ACHN (cell line): Measurements from ENCODE around the gene RRP1B.
A peak's percentile ranks its signal among the peaks of the same experiment; 100 is the strongest.
"Not testable (repeated sequence)": the region's sequence is repeated elsewhere in the genome, so short reads cannot be mapped to it uniquely, and the experiment has no call there.

Source experiments
- DNase-seq: peaks from one replicate; pipeline ENCODE4 v3.0.0-alpha.2; 2015
- in situ Hi-C: cut with HindIII; loops from 2 replicates; pipeline ENCODE4 v1.10.0; 2017; ENCODE audit warnings: low sequenced_read_pairs, low pct_ligation_motif_present, low pct_unique_long_range_greater_than_20kb

Gene RRP1B

DNA sequence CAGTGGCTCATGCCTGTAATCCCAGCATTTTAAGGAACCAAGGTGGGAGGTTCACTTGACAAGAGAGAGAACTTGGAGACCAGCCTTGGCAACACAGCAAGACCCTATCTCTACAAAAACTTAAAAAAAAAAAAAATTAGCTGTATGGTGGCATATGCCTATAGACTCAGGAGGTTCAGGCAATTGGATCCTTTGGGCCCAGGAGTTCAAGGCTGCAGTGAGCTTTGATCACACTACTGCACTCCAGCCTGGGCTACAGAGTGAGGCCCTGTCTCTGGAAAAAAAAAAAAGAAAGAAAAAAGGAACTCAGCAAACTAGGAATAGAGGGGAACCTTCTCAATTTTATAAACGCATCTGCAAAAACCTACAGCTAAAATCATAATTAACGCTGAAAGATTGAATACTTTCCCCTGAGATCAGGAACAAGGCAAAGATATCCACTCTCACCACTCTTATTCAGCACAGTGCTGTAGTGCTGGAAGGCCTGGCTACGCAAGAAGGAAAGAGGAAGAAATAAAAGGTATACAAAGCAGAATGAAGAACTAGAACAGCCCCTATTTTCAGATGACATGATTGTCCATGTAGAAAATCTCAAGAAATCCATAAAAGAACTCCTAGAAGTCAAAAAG lies 21.7 kb upstream of the RRP1B start:
- in situ Hi-C loops: no loop called here

GRCh38 chr21:43639470-43640353 lies 19.6 kb upstream of the RRP1B start:
- DNase-seq: no peak
- in situ Hi-C loops: no loop called here

More for the DNA sequence above, 21.7 kb upstream of the RRP1B start:
- DNase-seq: no peak

DNA sequence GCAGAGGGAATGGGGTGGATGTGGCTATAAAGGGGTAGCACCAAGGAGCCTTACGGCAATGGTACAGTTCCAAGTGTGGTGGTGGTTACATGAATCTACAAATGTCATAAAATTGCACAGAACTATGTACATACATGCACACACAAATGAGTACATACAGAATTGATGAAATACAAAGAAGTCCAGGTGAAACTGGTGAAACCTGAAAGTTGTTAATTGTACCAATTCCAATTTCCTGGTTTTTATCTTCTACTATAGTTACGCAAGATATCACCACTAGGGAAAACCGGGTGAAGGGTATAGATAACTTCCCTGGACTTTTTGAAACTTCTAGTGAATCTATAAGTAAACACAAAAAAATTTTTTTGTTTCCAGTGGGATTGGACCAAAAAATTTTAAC lies 19.0 kb upstream of the RRP1B start:
- in situ Hi-C loops: no loop called here
- no peak for DNase-seq

DNA sequence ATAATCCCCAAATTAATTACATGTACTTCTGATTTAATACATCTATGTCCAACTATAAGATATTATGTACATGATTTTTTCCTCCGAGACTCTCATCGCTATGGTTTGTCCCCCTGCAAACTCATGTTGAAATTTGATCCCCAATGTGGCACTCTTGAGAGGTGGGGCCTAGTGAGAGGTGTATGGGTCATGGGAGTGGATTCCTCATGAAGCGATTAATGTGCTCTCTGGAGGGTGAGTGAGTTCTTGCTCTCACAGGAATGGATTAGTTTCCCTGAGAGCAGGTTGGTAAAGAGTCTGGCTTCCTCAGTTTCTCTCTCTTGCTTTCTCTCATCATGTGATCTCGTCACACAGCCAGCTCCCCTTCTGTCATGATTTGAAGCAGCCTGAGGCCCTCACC lies 16.2 kb upstream of the RRP1B start:
- DNase-seq: no peak
- in situ Hi-C loops: no loop called here

DNA sequence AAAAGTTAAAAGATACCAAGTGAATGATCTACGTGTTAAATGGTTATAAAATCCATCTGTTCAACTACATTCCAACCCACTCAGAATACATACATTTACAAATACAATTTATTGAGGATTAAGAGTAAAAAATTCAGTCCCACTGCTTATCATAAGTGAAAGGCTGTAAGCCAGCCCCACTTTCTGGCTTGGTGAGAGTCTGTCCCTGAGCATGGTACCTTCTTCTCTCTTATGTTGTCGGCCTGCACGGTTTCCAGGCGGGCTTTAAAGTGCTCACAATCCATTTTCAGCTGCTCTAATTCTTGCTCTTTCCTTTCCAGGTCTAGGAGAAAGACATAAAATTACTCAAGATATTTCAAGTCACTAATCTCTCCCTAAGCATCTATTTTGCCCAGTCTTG lies 15.3 kb upstream of the RRP1B start:
- in situ Hi-C loops: no loop called here
- no peak for DNase-seq

GRCh38 chr21:43644609-43645008 lies 14.8 kb upstream of the RRP1B start:
- in situ Hi-C loops: no loop called here

DNA sequence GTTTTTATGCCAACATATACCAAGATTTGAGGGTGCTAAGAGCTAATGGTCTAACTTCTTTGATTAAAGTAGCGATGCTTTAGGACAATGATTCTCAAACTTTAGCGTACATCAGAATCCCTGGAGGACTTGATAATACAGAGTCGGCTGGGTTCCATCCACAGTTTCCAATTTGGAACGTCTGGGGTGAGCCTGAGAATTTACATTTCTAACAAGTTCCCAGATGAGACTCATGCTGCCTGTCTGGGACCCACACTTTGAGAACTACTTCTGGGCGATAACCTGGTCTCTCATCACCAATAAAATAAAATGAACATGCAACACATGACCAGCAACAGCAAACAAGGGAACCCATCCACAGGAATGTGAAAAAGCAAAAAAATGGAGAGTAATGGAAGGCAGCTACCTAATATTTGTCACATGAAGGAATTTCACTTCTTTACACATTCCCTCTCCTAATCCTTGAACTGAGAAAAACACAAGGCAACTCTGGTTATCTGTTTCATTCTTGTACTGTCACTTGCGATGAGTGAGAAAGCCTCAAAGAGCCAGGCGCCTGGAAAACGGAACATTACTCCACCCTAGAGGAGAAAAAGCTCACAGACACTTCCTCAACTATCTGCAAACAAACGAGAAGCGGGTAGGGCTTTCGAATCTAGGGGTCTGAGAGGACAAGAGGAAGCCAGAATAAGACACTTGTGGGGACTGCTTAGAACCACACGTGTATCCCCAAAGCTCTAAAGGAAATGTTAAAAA lies 14.0 kb upstream of the RRP1B start:
- in situ Hi-C loops: no loop called here
- DNase-seq: peak; percentile 80

More at GRCh38 chr21:43644609-43645008, 14.8 kb upstream of the RRP1B start:
- no peak for DNase-seq

- in situ Hi-C loops: no loop called here
- DNase-seq: no peak
Observed at GRCh38 chr21:43645976-43646375, 13.4 kb upstream of the RRP1B start.

DNA sequence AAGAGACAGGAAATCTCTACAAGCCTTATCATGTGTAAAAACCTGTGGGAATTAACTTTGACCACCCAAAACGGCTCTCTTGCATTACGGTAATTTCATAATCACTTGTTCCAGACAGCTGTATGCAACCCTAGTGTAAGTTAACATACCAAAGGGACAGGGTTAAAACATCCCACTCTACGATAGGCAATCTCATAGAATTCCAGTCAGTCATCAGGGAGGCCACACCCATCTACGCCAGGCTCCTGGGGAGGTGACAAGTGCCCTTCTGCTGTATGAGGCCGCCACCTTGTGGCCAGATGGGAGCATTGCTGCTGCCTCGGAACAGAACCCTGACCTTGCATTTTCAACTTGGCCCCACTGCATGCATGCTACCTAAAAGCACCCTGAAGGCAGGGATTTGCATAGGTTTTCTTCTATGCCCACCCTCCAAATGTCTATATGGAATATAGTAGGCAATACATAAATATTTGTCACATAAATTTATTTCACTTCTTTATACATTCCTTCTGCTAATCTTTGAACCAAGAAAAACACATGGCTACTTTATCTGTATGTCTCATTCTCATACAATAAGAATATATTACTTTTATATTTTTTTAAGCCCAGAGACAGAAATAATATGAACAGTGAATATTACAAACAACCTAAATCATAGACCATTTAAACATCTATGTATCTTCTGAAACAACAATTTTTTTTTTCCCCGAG lies 12.7 kb upstream of the RRP1B start:
- in situ Hi-C loops: no loop called here
- peak; percentile 90 for DNase-seq

DNA sequence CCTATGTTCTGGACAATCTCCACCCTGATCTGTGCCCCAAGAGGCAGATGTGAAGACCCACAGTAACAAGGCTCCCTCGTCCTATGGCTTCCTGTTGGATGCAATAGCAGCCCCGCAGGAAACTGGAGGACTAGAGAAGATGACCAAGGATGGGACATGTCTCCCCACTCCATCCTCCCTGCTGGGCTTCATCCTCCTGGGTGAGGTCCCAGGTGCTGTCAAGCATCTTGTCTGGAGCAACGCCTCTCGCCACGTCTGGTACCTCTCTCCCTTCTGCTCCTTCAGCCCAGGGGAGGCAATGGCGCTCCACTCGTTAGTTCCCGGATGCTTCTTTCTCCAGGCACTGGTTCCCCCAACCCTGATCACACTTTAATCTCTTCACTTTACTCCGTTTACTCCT lies 11.2 kb upstream of the RRP1B start:
- in situ Hi-C loops: no loop called here
- DNase-seq: no peak

DNA sequence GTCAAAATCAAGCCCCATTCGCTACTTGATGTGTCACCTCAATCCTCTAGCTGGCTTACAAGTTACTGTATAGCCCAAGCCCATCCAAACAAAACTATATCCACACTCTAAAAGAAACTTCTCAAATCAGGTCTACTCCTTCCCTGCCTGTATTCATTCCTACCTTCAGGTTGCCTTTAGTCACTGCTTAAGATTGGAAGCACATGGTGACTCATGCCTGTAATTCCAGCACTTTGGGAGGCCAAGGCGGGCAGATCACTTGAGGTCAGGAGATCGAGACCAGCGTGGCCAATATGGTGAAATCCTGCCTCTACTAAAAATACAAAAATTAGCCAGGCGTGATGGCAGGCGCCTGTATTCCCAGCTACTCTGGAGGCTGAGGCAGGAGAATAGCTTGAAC lies 7.4 kb upstream of the RRP1B start:
- DNase-seq, in situ Hi-C loops: not testable (repeated sequence)

- in situ Hi-C loops: no loop called here
- no peak for DNase-seq
Observed at GRCh38 chr21:43652616-43653015, 6.7 kb upstream of the RRP1B start.

DNA sequence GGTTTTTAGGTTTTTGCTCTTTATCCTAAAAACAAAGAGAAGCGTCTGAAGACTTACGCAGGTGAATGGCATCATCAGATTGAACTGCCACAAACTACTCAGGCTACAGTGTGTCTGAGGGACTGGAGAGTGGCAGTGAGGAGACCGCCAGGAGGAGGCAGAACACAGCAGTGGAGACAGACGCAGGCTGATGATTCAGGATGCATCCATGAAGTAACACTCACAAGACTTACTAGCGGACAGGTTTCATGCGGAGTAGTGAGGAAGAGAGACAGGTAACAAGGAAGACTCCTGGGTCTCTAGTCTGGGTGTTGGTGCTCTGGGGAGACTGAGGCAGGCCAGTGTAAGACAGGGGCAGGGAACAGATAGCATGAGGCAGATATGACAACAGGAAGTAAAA lies 5.7 kb upstream of the RRP1B start:
- in situ Hi-C loops: no loop called here
- no peak for DNase-seq

DNA sequence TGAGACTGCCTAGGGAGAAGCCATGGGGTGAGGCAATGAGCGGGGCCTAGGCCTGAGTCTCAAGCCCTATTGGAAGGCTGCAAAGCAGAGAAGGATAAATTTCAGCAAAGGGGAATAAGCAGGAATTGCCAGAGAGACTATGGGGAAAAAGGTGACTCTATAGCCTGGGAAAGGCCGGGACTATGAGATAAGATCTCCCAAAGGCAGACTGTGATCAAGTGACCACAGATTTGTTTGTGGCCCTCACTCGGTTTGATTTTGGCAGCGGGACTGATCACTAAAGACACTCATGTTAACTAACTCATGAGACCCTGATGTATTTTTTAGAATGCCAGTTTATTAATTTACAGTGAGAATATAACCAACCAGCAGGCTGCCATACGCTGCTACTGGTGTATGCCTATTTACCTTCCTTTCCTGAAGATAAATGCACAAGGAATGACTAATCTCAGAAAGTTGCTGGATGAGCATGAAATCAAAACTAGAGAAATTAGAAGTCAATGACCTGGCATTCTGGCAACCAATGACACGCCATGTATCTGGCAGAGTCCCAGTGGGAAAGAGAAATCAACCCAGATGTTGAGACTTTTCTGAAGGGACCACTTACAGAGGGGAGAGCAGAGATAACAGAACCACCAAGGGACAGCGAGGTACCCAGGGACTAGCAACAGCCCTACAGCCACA lies 4.4 kb upstream of the RRP1B start:
- in situ Hi-C loops: no loop called here

GRCh38 chr21:43657355-43658087 lies 1.8 kb upstream of the RRP1B start:
- in situ Hi-C loops: no loop called here
- no peak for DNase-seq

More for the DNA sequence above, 4.4 kb upstream of the RRP1B start:
- DNase-seq: no peak

DNA sequence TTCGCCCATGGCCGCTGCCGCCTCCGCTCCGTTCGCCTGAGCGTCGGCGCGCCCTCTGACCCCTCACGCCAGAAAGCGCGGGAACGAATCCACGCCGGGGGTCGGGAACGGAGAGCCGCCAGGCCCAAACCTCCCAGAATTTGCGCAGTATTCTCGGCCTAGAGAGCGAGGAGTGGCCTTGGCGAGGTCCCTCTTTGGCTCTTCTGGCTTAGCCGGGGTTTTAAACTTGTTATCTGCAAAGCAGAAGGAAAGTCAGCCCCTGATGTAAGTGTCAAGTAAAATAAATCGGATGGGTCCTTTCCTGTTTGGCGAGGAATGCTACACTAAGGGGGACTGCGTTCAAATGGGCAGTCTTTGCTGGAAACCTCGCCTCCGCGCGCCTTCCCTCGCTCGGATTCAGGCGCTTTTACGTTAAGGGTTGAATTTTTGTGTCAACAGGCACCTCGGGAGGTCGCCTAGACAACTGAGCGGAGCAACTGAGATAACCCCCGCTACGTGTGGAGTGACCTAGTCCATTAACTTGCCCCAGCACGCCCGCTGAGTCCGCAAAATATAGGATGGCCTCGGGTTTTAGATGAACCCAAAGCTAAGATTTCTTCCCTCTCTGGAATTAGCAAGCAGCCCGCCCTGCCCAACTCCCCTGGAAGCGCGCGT lies 1.1 kb upstream of the RRP1B start:
- DNase-seq: no peak
- in situ Hi-C loops: no loop called here

DNA sequence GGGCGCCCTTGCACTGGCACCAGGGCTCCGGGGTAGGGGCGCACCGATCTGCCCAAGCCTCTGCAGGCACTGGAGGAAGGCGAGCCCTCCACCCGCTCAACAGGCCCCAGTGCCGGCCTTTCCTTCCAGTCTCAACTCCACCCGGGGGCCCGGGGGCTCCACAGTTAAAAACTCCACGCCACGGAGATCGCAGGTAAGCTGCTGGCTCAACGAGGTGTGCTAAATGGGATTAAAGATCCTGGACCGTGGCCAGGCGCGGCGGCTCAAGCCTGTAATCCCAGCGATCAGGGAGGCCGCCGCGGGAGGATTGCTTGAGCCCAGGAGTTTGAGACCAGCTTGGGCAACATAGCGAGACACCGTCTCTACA lies 608 bp upstream of the RRP1B start:
- in situ Hi-C loops: no loop called here
- DNase-seq: no peak
